ENCODE measurements around the gene AIDA.
"Not testable (repeated sequence)": the region's sequence is repeated elsewhere in the genome, so short reads cannot be mapped to it uniquely, and the experiment has no call there.

GRCh38 chr1:222669107-222669506 is 43.2 kb downstream of the AIDA start:
- not testable (repeated sequence) for TF ChIP-seq CTCF, POLR2A, POLR2AphosphoS5 (IDR thresholded peaks at IDR 0.05)
